NCI-H2227 treated with DMSO at 0.1 percent for 48 hours (cell line): Measurements from ENCODE around the gene DENND1A.
"Not testable (repeated sequence)": the region's sequence is repeated elsewhere in the genome, so short reads cannot be mapped to it uniquely, and the experiment has no call there.

ENCODE experiments used
- DNase-seq: peaks from one replicate; lab custom pipeline; 2025; lab: John Stamatoyannopoulos, UW

The DENND1A gene

GRCh38 chr9:123922431-123922830 lies 7.5 kb downstream of the DENND1A start:
- DNase-seq = no peak

GRCh38 chr9:123914517-123915196 lies 15.3 kb downstream of the DENND1A start:
- no peak for DNase-seq

- no peak for DNase-seq
Measured at GRCh38 chr9:123912167-123912897, 17.6 kb downstream of the DENND1A start.

GRCh38 chr9:123911024-123911423 lies 18.9 kb downstream of the DENND1A start:
- DNase-seq = no peak

GRCh38 chr9:123909192-123909591 lies 20.7 kb downstream of the DENND1A start:
- DNase-seq = not testable (repeated sequence)

- DNase-seq = not testable (repeated sequence)
Measured at GRCh38 chr9:123903550-123903949, 26.4 kb downstream of the DENND1A start.

- no peak for DNase-seq
Measured at GRCh38 chr9:123894822-123895221, 35.1 kb downstream of the DENND1A start.

- no peak for DNase-seq
Measured at GRCh38 chr9:123893831-123894460, 36.0 kb downstream of the DENND1A start.

GRCh38 chr9:123893115-123893514 lies 36.8 kb downstream of the DENND1A start:
- DNase-seq = no peak

- DNase-seq = no peak
Measured at GRCh38 chr9:123887837-123888236, 42.1 kb downstream of the DENND1A start.

- DNase-seq = not testable (repeated sequence)
Measured at GRCh38 chr9:123885834-123886233, 44.1 kb downstream of the DENND1A start.

- DNase-seq = no peak
Measured at GRCh38 chr9:123883634-123884033, 46.3 kb downstream of the DENND1A start.

GRCh38 chr9:123881604-123882003 lies 48.3 kb downstream of the DENND1A start:
- no peak for DNase-seq

- DNase-seq = no peak
Measured at GRCh38 chr9:123880420-123880819, 49.5 kb downstream of the DENND1A start.

GRCh38 chr9:123876750-123877149 lies 53.2 kb downstream of the DENND1A start:
- DNase-seq = no peak

- no peak for DNase-seq
Measured at GRCh38 chr9:123872710-123873109, 57.2 kb downstream of the DENND1A start.

GRCh38 chr9:123871781-123872180 lies 58.1 kb downstream of the DENND1A start:
- DNase-seq = no peak

GRCh38 chr9:123868002-123868401 lies 61.9 kb downstream of the DENND1A start:
- no peak for DNase-seq

GRCh38 chr9:123867034-123867433 lies 62.9 kb downstream of the DENND1A start:
- DNase-seq = no peak

GRCh38 chr9:123866497-123866896 lies 63.4 kb downstream of the DENND1A start:
- DNase-seq = no peak

GRCh38 chr9:123865226-123866000 lies 64.5 kb downstream of the DENND1A start:
- no peak for DNase-seq

- DNase-seq = no peak
Measured at GRCh38 chr9:123864251-123864650, 65.7 kb downstream of the DENND1A start.
